GM13977 (cell line): ENCODE data around the gene GUCA2B.

Experiments
- DNase-seq: peaks from one replicate; pipeline ENCODE4 v3.0.0; 2012; ENCODE audit warnings: low spot score
- in situ Hi-C: fragments of 300-500 bp; cut with MboI; formaldehyde crosslinking; loops from one replicate; pipeline ENCODE4 v1.12.0; 2022; ENCODE audit warnings: low sequenced_read_pairs, low pct_unique_long_range_greater_than_20kb, mixed read lengths, inconsistent platforms; ENCODE audit not compliant: unreplicated experiment
- TF ChIP-seq, protein P1 (sequence below): IDR thresholded peaks from 2 replicates; pipeline ENCODE4 v1.5.1; 2012; ENCODE audit warnings: mild to moderate bottlenecking, control low read depth; ENCODE audit not compliant: insufficient read depth; ENCODE audit errors: extremely low read depth, missing control alignments

Gene GUCA2B

GRCh38 chr1:42179900-42180329 is 26.7 kb downstream of the GUCA2B start:
- TF ChIP-seq, protein P1, sequence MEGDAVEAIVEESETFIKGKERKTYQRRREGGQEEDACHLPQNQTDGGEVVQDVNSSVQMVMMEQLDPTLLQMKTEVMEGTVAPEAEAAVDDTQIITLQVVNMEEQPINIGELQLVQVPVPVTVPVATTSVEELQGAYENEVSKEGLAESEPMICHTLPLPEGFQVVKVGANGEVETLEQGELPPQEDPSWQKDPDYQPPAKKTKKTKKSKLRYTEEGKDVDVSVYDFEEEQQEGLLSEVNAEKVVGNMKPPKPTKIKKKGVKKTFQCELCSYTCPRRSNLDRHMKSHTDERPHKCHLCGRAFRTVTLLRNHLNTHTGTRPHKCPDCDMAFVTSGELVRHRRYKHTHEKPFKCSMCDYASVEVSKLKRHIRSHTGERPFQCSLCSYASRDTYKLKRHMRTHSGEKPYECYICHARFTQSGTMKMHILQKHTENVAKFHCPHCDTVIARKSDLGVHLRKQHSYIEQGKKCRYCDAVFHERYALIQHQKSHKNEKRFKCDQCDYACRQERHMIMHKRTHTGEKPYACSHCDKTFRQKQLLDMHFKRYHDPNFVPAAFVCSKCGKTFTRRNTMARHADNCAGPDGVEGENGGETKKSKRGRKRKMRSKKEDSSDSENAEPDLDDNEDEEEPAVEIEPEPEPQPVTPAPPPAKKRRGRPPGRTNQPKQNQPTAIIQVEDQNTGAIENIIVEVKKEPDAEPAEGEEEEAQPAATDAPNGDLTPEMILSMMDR, result no peak
- in situ Hi-C loops, result no loop called here
- DNase-seq, result no peak

DNA sequence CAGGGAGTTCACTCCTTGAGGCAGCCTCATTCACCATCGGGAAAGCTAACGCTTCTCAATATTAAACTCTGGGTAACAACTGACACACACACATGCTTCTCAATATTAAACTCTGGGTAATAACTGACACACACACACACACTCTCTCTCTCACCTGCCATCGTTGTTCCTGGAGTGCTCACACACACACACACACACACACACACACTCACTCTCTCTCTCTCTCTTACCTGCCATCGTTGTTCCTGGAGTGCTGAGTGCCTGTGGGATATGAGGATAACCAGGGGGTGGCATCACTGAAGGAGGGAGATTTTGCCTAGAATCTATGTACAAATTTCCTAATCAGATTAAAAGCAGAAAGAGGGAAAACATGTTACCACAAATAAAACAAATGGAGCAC is 28.5 kb downstream of the GUCA2B start:
- DNase-seq, result no peak
- TF ChIP-seq, protein P1, result no peak
- in situ Hi-C loops, result no loop called here

DNA sequence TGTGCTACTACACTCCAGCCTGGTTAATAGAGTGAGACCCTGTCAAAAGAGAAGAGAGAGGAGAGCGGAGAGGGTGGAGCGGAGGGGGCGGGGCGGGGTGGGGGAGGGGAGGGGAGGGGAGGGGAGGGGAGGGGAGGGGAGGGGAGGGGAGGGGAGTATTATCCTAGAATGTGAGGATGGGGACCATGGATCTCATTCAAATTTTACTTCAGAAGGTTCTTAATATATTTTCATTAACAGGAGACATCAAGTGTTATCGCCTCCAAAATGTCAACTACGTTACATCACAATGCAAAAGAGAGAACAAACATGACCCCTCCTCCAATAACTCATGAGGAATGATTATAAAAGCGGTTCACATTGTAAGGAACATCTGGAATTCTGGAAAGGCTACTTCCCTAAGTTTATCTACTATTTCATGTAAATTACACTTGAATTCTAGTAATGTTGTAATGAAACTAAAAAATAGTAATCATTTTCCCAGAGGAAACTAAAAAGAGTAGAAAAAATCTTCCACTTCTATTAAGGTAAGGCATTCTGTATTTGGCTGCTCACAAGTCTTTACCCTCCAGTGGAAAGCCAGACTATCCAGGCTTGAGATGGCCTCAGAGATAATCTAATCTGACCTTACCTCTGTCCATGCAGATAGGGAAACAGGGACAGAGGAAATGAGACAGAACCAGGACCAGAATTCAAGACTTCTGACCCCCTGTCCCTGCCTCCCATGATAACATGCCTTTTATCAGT is 30.2 kb downstream of the GUCA2B start:
- in situ Hi-C loops, result no loop called here
- TF ChIP-seq, protein P1, result no peak
- peak; percentile 4 for DNase-seq

DNA sequence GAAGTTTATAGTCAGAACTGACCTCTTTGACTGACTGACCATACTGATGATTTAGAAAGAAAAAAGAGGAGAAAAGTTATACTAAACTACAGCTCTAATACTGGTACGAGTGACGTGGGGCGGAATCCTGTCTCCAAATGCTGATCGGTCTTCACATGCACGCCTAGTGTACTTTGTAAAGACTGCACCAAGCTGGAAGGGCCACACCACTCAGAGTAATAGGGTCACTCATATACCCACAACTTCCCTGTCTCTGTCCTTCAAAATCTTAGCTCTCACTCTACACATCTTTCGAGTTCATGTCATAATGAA is 30.7 kb downstream of the GUCA2B start:
- DNase-seq, result peak; percentile 2
- in situ Hi-C loops, result no loop called here
- TF ChIP-seq, protein P1, result no peak

GRCh38 chr1:42184616-42185015 is 31.4 kb downstream of the GUCA2B start:
- DNase-seq, result peak; percentile 3
- TF ChIP-seq, protein P1, result no peak
- in situ Hi-C loops, result no loop called here

GRCh38 chr1:42186152-42186551 is 32.9 kb downstream of the GUCA2B start:
- peak; percentile 3 for DNase-seq
- TF ChIP-seq, protein P1, result no peak
- in situ Hi-C loops, result no loop called here
